NCI-H128 (cell line): Measurements from ENCODE around the gene PYGM.

Experiments
- DNase-seq: peaks from one replicate; lab custom pipeline; 2025; ENCODE audit not compliant: unreplicated experiment; lab: John Stamatoyannopoulos, UW

The PYGM gene

DNA sequence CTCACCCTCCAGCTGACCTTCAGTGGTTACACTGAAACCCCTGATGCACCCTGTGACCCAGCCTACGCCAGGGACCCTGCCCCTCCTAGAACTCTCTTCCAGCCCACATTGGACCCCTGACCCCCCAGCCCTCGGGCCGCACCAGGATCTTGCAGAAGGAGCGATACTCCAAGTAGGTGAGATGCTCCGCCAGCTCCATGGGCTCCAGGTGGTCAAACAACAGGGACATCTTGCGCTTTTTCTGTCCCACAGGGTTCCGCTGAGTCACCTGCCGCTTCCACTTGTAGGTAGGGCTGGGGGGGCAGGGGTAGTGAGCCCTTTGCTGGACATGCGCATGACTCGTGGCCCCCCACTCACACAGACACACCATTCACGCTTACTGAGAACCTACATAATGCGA is 19.9 kb downstream of the PYGM start:
- DNase-seq: no peak

DNA sequence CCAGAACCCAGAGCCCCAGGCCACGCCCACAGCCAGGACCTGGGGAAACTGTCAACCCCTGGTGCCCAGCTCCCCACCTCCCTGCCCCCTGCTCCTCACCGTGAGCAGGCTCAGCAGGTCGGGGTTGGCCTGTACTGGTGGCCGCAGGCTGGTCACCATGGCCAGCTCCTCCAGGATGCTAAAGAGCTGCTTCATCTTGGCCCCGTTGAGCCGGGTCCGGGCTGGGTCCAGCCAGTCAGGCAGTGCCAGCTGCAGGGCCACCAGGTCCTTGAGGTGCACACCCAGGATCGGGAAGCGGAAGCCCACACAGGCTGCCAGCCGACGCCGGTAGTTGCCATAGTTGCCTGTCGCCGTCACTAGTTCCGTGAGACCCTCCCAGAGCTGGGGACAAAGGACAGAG is 23.1 kb downstream of the PYGM start:
- DNase-seq: no peak

DNA sequence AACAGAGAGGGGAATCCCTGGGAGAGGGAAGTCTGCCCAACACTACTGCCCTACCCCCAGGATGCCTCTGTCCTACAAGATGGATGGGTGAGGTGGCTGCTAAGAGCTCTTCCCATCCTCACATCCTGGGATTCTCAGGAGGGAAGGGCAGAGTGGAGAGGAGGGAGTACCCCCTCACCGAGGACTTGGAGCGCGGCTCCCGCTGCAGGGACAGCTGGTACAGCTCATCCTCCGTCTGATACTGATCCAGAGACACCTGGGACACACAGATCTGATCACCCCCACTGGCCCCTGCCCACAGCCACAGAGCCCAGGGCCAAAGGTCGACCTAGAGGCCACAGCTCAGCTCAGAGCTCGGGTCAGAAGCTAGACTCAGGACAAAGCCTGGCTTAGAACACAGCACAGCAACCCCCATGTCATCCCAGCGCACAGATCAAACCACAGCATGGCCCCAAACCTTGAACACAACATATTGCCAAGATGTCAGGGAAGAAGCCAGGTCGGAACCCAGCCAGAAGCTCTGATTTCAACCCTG is 24.0 kb downstream of the PYGM start:
- no peak for DNase-seq

DNA sequence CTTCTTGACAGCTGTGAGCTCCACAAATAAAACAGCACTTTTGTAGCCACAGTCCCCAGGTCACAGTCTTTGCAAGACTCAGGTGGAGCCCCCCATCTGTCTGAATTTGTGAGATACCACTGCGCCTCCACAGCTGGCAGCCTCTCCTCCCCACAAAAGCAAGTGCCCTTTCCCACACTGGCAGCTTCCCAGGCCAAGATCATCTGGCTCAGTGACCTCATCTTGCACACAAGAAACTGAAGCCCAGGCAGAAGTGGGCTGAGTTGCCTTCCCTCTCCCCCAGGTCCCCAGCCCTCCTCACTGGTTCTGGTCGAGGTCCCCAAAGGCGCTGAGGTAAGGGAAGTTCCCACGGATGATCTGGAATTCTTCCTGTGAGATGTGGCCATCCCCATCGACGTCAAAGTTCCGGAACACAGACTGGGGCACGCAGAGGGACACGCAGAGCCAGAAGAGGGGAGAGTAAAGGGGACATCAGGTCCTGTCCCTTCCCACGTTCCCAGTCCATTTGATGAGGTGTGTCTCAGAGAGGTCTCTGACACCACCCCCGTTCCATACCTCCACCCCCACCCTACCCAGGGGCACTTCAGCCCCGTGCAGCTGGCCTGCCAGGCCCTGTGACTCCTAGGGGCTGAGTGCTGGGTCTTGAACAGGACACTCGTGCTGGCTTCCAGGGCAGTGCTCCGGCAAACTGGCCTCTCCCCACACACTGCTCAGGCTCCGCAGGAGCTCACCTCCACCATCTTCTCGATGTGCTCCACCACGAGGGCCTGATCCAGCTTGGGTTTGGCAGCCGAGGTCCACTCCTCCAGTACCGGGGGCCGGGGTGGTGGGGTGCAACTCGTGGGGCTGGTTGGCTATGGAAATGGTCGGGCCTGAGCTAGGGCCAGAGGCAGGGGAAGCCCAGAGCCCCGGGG is 24.7 kb downstream of the PYGM start:
- no peak for DNase-seq

DNA sequence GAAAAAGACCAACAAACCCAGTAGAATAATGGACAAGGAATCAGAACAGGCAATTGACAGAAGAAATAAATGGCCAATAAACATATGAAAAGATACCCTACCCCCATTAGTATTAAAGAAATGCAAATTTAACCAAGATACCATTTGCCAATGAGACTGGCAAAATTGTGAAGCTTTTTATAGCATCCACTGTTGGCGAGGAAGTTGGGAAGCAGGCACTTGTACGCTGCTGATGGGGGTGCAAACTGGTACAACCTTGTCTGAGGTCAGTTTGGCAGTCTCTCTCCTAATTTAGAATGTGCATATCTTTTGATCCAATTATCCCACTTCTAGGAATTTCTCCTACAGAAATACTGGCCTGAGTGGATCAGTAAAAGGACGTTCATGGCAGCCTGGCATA is 28.2 kb downstream of the PYGM start:
- no peak for DNase-seq

DNA sequence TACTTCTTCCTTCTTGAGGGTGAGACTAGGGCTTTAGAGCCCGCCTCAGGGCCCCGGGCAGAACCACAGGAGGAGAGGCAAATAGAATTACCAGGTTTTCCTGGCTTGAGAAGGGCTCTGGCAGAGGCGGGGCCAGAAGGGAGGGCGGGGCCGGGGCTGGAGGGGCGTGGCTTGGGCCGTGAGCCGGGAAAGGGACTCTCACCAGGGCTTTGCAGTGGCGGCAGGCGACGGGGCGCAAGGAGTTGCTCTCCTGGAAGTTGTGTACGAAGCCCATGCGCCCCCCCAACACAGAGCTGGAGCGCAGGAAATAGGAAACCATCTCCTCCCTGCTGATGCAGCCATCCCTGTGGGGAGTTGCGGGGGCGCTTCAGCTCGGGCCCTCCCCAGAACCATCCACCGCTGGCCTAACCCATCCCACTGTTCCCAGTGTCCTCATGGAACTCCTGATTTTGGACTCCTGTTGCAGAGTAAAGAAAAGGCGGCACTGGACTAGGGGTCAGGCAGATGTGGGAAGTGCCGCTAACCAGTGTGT is 29.9 kb downstream of the PYGM start:
- DNase-seq: no peak

DNA sequence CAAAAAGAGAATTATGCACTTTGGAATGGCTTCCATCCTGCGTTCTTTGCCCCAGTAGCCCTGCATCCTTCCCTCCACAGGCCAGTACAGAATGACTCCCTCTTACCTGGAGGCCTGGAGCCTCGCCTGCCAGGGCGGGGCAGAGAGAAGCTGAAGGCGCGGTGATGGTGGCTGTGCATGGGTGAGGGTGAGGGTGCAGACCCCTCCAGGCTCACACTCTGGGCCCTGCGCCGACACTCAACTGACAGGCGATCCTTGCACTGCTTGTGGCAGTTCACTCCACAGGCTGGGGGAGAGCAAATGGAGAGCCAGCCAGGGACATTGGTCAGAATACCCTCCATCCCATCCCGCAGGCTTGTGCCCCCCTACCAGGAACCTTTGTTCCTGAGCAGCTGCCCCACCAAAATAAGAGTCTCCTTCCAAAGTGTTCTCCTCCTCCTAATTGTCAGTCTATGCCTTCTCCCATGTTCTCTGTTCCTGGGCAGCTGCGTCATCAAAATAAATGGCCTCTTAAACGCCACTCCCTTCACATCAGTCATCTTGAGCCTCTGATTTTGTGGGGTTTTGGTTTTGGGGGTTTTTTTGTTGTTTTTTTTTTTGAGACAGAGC is 30.9 kb downstream of the PYGM start:
- DNase-seq: no peak

DNA sequence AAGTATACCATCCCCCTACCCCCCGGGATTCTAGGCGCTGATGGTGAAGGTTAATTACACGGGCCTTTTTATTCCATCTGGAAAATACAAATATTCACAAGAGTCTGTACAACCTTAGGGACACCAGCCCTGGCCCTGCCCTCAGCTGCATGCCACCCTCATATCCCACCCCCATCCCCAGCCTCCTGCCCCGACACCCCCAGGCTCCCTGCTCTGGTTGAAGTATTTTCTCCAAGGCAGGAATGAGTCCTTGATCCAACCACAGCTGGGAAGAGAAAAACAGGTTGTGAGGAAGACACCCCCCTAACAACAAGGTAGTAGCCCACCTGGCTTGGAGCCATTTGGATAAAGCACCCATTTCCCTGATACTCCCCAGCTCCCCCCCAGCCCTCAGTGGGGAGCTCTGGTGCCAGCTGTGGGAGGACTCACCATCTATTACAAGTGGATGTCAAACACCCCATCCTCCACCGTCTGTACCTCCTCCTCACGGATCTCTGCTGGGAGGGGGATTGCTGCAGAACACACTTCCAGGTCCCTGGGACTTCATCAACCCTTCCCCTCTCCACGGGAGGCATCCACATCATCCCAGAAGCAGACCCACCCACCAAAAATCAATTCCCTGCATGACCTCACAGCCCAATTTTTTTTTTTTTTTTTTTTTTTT is 32.8 kb downstream of the PYGM start:
- DNase-seq: no peak

DNA sequence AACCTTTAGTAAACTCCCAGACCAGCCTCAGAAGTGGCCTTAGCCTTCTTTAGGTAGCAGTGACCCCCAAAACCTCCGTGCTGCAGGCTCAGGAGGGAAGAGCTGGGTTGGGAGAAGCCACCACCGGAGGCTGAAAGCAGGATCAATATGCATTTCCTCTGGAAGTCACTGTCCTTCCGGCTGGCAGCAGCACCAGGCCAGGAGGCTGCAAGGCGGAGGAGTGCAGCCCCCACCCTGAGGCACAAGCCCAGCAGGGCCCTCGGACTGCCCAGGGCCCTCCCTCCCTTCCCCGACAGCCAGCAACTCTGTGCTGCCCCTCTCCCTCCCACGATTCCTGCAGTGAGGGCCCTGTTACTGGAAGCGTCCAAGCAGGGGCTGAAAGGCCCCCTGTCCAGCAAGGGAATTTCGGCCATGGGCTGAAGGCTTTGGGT is 33.5 kb downstream of the PYGM start:
- DNase-seq: no peak

DNA sequence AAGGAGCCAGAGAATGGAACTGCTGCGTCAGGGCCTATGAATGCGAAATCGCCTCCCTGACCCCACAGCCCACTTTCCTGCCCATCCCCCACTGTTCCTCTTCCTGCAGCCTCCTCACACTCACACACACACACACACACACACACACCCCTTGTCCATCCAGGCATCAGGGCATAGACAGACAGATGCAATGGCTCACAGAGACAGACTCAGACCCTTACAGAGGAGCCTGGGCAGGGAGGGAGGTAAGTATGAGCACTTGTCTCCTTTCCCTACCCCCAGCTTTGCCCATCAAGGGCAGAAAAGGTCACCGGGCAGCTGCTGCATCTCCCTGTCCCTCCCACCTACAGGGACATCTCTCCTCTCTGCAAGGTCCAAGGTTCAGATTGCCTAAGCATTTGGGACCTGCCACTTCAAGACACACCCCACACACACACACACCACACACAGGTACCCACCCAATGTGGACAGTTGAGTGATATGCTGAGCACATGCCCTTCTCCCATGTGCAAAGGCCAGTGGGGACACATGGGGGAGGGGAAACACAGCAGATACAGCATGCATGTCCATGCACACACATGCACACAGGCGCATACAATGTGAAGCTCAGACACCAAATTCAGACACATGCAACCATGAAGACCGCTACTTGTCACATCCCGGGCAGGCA is 34.8 kb downstream of the PYGM start:
- no peak for DNase-seq

DNA sequence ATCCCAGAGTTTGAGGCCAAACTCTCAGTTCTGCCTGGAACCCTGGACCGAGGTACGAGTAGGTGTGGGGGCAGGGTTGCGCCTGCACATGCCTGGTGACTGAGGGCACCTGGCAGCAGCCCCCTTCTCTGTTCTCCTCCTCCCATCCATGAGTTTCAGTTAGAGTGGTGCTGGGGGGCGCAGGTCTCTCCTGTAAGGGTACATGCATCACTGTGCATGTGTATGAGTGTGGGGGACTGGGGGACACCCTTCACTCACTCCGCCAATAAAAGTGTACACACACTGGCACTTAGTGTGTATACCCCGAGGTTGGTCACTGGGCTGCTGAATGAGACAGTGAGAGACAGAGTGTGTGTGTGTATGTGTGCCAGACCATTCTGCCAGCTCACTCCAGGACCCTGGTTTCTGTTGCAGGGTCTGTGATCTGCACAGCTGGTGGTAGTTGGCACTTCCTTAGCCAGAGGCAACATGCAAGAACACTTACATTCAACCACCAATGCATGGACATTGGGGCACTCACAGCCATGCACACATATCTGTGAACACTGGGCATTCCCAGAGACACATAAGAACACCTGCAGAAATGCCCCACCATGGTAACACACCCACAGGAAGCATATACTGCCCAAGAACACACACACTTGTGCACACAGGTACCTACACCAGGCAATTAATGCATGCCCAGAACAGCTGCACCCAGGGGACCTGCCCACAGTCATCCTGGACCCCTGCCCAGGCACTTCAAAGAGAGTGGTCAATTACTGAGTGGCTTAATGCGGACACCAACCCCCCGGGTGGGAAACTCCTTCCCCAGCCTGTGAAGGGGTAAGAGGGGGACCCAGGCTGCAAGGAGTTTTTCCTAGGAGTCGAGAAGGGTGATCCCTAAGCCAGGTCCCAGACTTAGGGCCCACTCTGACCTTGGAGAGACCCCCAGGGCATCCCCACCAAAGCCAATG is 35.6 kb downstream of the PYGM start:
- DNase-seq: no peak

DNA sequence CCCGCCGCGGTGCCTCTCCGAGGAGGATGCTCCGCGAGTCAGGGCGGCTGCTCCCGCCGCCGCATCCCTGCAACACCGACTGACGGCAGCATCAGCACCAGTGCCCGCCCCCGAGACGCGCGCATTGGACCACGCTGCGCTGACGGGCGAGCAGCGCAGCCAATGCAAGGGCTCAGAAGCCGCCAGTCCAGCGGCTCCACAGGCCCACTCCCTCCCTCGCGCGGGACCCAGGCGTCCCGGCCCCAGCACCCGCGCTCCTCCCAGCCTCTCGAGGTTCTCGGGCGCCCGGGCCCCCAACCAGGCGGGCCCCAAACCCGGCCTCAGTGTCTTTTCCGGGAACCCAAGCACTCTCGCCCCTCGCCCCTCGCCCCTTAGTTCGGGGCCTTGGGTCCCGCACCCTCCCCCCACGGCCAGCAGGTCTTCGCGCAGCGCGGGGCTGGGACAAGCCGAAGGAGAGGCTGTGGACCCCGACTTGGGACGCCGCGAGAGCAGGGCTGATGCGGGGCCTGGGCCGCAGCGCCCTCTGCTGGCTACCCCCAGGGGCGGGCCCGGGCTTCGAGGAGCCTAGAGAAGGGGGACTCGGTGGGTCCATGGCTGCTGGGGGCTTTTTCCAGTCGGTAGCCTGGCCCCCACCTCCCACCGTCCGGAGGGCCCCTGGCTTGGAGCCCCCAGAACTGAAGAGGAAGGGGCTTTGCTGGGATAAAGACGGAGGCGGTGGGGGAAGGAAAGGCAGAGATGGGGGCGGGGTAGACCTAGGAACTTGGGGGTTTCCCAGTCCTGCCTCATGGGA is 36.5 kb downstream of the PYGM start, which contains the start of gene NRXN2:
Gene NRXN2 (minus strand): TSS at position 81 of the 790 bp plus-strand sequence. CDS start 9,498 bp downstream, outside the sequence.
- peak; percentile 76 for DNase-seq

DNA sequence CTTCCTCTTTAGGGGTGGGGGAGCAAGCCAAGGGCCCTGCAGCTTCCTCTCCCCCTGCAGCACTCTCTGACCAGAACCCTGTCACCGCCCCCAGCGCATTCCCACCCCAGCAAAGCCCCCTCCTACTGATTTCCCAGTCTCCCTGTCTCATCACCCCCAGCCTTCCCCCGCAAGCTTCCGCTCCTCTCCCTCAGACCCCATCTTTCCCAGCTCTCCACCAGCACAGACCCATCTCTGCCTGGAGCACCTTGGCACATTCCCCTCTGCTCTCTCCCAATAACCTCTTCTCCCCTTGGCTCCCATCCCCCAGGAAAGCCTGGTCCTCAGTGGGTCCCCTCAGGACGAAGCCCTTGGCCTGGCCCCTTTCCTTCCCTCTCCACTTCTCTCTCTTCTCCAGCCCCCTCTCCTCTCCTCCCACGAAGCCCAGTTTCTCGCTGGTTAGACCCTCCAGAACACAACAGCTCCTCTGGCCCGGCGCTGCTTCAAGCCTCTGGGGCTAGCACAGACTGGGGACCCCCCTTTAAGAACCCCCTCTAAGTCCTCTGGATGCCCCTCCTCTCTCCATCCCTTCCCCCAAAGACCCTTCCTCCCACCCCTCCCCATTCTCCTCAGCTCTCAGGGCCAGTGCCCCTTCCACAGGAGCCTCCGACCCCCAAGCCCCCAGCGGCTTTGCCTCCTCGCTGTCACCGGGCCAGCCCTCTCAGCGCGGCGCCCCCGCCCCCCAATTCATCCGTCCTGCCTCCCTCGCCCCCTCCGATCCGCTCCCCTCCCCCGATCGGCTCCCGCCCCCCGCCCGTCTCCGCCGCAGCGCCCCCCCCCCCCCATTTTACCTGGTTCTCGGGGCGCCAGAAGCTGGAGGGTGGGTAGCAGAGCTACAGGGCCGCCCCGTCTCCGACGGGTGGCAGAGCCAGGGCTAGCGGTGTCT is 37.4 kb downstream of the PYGM start:
- DNase-seq: no peak

DNA sequence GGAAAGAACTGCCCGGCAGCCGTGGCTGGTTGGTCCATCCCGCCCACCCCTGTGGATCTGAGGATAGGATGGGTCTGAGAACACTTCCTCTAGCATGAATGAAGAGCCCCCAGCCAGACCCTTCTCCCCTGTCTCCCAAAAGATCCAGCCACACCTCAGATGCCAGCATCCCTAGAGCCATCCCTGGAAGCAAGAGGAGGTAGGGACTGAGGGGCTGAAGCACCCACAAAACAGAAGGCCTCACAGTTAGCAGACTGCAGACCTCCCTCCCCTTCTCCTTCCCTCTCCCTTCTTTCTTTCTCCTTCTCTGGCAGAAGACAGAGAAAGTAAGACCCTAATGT is 38.4 kb downstream of the PYGM start:
- no peak for DNase-seq

DNA sequence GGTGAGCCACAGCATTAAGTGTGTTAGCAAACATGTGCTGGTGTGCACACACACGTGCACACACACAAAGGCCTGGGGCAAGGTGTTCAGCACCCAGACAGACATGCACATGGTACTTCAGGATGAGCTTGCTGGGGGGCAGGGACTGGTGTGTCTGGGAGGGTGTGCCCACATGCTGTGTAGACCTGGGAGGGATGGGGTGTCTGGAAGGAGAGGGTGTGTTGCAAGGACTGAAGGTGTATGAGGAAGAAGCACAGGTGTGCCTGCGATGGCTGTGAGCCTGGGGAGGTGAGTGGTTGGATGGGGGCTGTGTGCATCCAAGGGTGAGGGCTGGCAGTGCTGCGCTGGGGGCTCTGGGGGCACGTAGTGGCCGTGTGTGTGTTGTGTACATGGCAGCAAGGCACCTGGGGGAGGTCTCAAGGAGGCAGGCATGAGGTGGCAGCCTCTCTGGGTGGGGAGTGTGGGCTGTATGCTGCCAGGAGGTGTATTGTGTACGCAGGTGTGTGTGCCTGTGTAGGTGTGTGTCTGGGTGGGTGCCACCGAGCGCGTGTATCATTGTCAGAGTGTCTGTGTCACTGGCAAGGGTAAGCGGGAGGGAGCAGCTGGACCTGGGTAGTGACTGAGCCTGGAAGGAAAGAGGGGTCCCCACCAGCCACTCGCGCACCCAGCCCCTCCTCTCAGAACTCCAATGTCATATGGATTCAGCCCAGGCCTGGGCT is 39.0 kb downstream of the PYGM start:
- DNase-seq: no peak

DNA sequence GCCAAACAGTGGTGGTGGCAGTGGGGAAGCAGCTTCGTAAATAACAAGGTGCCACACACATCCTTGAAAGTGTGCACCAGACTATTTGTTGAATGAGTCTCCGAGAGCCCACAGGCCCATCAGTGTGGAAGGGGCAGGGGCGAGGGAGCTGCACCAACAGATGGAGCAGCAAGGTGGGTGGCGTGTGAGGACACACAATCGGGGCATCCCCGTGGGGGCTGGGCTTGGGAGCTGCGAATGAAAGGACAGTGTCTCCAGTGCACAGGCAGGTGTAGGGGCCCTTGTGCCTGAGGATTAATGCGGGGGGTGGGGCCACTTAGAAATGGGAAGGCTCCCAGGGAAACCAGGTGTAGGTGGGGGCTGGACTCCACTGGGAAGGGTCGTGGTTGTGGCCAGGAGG is 39.6 kb downstream of the PYGM start:
- no peak for DNase-seq

DNA sequence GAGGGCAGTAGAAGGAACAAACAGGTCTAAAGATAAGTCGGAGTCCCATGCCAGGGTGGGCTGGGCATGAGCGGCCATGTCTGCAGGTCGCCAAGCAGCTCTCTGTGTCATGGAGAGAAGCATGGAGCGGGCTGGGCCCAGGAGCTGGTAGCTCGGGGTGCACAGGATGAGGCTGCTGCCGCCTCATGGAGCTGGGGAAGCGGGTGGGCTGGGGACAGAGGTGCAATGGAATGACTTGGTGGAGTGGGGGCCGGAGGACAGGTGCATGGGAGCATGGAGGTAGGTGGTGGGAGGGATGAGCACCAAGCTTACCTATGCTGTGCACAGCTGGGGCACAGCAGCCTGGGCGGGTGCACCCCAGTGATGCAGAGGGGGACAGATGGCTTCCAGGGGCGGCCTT is 40.4 kb downstream of the PYGM start:
- DNase-seq: no peak
